ENCODE measurements around the gene SMPD4.
A peak's percentile ranks its signal among the peaks of the same experiment; 100 is the strongest.
"Not testable (repeated sequence)": the region's sequence is repeated elsewhere in the genome, so short reads cannot be mapped to it uniquely, and the experiment has no call there.

Gene SMPD4, protein sequence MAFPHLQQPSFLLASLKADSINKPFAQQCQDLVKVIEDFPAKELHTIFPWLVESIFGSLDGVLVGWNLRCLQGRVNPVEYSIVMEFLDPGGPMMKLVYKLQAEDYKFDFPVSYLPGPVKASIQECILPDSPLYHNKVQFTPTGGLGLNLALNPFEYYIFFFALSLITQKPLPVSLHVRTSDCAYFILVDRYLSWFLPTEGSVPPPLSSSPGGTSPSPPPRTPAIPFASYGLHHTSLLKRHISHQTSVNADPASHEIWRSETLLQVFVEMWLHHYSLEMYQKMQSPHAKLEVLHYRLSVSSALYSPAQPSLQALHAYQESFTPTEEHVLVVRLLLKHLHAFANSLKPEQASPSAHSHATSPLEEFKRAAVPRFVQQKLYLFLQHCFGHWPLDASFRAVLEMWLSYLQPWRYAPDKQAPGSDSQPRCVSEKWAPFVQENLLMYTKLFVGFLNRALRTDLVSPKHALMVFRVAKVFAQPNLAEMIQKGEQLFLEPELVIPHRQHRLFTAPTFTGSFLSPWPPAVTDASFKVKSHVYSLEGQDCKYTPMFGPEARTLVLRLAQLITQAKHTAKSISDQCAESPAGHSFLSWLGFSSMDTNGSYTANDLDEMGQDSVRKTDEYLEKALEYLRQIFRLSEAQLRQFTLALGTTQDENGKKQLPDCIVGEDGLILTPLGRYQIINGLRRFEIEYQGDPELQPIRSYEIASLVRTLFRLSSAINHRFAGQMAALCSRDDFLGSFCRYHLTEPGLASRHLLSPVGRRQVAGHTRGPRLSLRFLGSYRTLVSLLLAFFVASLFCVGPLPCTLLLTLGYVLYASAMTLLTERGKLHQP

GRCh38 chr2:130181325-130181879, at the start of gene SMPD4:
TSS of gene SMPD4 (minus strand) at chr2:130181602. CDS start at chr2:130176592, 5,010 bp downstream.
- Histone ChIP-seq H3K9me3 (ENCODE audit: control insufficient read depth, insufficient read depth, low read length) (no peaks in the 10 kb centered on the region), H3K36me3 (ENCODE audit: insufficient read depth, low read length) (no peaks in the 10 kb centered on the region), H3K4me1 (ENCODE audit: insufficient read depth, low read length) (no peaks in the 10 kb centered on the region), H3K9ac (ENCODE audit: low read depth, low read length) (peak within 1 kb of the TSS; percentile 93)

GRCh38 chr2:130230907-130231306, 49.5 kb upstream of the SMPD4 start:
- not testable (repeated sequence) for H3K9me3 ChIP-seq (ENCODE audit: control insufficient read depth, insufficient read depth, low read length); H3K9ac ChIP-seq (ENCODE audit: low read depth, low read length); H3K36me3 ChIP-seq (ENCODE audit: insufficient read depth, low read length); H3K4me1 ChIP-seq (ENCODE audit: insufficient read depth, low read length)

DNA sequence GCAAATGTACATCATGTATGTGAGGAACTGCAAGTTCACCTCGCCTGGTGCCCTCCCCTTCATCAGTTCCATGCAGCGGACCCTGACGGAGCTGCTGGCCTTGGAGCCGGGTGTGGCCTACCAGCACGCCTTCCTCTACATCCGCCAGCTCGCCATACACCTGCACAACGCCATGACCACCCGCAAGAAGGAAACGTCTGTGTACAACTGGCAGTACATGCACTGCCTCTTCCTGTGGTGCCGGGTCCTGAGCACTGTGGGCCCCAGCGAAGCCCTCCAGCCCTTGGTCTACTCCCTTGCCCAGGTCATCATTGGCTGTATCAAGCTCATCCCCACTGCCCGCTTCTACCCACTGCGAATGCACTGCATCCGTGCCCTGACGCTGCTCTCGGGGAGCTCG, 49.0 kb upstream of the SMPD4 start:
- not testable (repeated sequence) for H3K36me3 ChIP-seq (ENCODE audit: insufficient read depth, low read length); H3K4me1 ChIP-seq (ENCODE audit: insufficient read depth, low read length); H3K9me3 ChIP-seq (ENCODE audit: control insufficient read depth, insufficient read depth, low read length); H3K9ac ChIP-seq (ENCODE audit: low read depth, low read length)

- not testable (repeated sequence) for H3K4me1 ChIP-seq (ENCODE audit: insufficient read depth, low read length); H3K36me3 ChIP-seq (ENCODE audit: insufficient read depth, low read length); H3K9me3 ChIP-seq (ENCODE audit: control insufficient read depth, insufficient read depth, low read length); H3K9ac ChIP-seq (ENCODE audit: low read depth, low read length)
Measured at GRCh38 chr2:130229161-130229510, 47.7 kb upstream of the SMPD4 start.

DNA sequence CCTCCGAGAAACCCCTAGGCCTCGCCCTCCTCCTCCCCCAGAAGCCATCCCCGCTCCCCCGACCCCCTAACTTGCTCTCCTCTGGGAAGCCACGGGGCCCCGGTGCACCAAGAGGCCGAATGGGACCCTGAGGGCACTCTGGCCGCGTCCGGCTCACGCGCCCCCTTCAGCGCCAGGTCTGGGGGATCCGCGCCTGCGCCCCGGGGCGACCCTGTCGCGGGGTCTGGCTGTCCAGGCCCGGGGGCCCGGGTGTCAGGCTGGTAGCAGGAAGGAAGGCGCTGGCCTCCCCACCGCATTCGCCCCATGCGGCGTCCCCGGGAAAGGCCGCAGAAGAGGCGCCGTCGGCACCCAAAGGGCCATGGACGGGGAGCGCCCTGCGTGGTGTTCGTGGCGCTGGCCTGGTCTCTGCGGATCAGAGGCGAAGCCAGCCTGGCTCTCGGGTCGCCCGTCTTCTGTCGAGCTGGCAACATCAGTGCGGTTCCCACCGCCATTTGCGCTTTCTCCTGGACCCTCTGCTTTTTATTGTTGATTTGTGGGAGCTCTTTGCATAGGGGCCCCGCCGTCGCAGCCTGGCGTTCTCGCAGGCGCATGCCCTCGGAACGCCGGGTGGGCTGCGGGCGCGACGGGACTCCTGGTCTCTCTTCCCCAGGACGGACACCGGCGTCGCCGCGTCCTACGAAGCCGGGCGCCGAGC, 47.2 kb upstream of the SMPD4 start:
- not testable (repeated sequence) for H3K9ac ChIP-seq (ENCODE audit: low read depth, low read length); H3K9me3 ChIP-seq (ENCODE audit: control insufficient read depth, insufficient read depth, low read length); H3K4me1 ChIP-seq (ENCODE audit: insufficient read depth, low read length); H3K36me3 ChIP-seq (ENCODE audit: insufficient read depth, low read length)

GRCh38 chr2:130228005-130228404, 46.6 kb upstream of the SMPD4 start:
- H3K36me3 ChIP-seq (ENCODE audit: insufficient read depth, low read length); H3K9ac ChIP-seq (ENCODE audit: low read depth, low read length); H3K9me3 ChIP-seq (ENCODE audit: control insufficient read depth, insufficient read depth, low read length); H3K4me1 ChIP-seq (ENCODE audit: insufficient read depth, low read length): not testable (repeated sequence)

DNA sequence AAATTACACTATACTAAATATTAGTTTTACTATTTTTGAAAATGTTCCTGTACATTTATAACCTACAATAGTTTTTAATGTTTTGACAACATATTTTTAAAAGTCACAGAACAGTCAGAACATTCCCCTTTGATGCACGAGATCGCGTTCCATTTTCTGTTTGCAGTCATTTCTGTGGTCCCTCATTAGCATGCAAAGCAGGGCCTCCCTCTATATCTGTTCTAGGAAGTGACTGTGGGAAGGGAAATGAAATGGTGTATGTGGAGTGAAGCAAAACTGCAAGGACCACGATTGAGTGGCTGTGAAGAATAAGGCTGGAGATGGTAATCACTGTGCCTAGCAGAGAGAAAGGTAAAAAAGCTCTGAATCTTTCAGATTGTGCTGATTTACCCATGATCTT, 41.1 kb upstream of the SMPD4 start:
- not testable (repeated sequence) for H3K9me3 ChIP-seq (ENCODE audit: control insufficient read depth, insufficient read depth, low read length); H3K36me3 ChIP-seq (ENCODE audit: insufficient read depth, low read length); H3K9ac ChIP-seq (ENCODE audit: low read depth, low read length); H3K4me1 ChIP-seq (ENCODE audit: insufficient read depth, low read length)

- not testable (repeated sequence) for H3K9ac ChIP-seq (ENCODE audit: low read depth, low read length); H3K36me3 ChIP-seq (ENCODE audit: insufficient read depth, low read length); H3K4me1 ChIP-seq (ENCODE audit: insufficient read depth, low read length); H3K9me3 ChIP-seq (ENCODE audit: control insufficient read depth, insufficient read depth, low read length)
Measured at GRCh38 chr2:130220505-130220904, 39.1 kb upstream of the SMPD4 start.

DNA sequence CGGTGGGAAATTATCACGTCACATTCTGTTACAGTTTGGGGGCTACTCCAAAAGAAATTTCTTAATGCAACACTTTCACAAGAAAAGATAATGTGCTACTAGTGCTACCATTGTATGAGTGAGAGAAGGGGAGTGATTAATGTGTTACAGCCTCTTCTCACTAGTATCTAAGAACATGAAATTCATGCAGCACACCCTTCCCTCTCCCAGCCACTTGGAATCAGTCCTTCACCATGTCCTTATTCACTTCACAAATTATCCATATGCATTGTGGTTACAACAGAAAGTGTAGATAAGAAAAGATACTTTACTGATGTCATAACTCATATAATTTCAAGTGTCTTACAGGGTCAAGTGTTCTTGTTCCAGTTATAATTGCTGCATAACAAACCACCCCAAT, 37.7 kb upstream of the SMPD4 start:
- H3K4me1 ChIP-seq (ENCODE audit: insufficient read depth, low read length); H3K36me3 ChIP-seq (ENCODE audit: insufficient read depth, low read length); H3K9ac ChIP-seq (ENCODE audit: low read depth, low read length); H3K9me3 ChIP-seq (ENCODE audit: control insufficient read depth, insufficient read depth, low read length): not testable (repeated sequence)

DNA sequence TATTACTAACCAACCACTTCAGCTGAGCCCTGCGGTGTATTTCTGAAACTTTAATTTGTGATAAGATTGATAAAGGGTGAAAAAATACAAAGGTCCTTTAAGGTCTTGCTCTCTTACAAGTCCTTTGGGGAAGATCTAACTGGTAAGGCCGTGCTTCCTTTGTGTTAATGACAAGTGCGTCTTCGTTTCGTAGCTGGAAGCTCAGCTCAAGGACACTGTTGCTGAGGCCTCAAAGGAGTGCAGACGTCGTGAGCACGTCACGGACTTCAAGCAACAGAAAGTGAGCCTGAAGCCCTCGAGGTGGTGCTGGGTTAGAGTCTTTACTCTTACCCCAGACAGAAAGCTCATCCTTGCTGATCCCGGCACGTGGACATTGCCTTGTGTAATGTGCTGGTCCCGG, 25.6 kb upstream of the SMPD4 start:
- H3K4me1 ChIP-seq (ENCODE audit: insufficient read depth, low read length); H3K9ac ChIP-seq (ENCODE audit: low read depth, low read length); H3K36me3 ChIP-seq (ENCODE audit: insufficient read depth, low read length); H3K9me3 ChIP-seq (ENCODE audit: control insufficient read depth, insufficient read depth, low read length): not testable (repeated sequence)

DNA sequence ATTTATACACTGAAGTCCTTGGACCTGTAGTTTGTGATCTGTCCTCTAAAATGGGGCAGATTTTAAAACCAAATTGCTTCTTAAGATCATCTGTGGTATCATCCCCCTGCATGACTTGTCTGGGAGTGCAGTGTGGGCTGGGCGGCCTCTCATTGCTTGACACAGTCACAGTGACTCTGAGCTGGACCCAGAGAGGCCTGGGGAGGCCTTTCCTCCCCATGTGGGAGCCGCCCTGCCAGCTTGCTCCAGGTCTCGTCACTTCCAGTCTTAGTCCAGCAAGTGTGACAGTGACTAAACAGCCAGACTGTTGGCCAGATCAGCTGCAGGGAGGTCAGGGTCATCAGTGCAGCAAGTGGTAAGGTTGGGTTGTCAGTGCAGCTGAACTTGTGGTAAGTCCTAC, 21.7 kb upstream of the SMPD4 start:
- H3K4me1 ChIP-seq (ENCODE audit: insufficient read depth, low read length); H3K36me3 ChIP-seq (ENCODE audit: insufficient read depth, low read length); H3K9ac ChIP-seq (ENCODE audit: low read depth, low read length); H3K9me3 ChIP-seq (ENCODE audit: control insufficient read depth, insufficient read depth, low read length): not testable (repeated sequence)

GRCh38 chr2:130202518-130202917, 21.1 kb upstream of the SMPD4 start:
- not testable (repeated sequence) for H3K9me3 ChIP-seq (ENCODE audit: control insufficient read depth, insufficient read depth, low read length); H3K36me3 ChIP-seq (ENCODE audit: insufficient read depth, low read length); H3K4me1 ChIP-seq (ENCODE audit: insufficient read depth, low read length); H3K9ac ChIP-seq (ENCODE audit: low read depth, low read length)

DNA sequence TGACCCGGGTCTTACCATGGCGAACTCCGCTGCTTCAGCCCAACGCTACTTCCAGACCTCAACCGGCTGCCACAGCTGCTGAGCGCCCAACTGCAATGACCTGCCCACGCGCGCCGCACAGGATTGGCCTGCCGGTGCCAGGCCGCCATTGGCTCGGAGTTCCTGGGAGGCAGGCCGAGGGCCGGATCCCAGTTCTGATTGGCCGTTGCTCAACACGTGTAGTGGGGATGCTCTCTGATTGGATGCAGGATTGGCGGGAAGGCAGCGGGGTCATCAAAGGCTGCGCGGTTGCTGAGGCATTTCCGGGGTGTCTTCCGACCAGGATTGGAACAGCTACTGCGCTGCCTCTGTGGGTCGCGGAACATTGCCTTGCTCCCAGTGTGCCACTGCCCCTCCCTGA, 16.9 kb upstream of the SMPD4 start, which contains the start of gene TUBA3E:
TUBA3E (minus strand) TSS at position 97 of the 400 bp plus-strand sequence; CDS start at position 18, 79 bp downstream.
- H3K4me1 ChIP-seq (ENCODE audit: insufficient read depth, low read length) = no peaks in the 10 kb centered on the region
- no peaks in the 10 kb centered on the region for H3K9me3 ChIP-seq (ENCODE audit: control insufficient read depth, insufficient read depth, low read length)
- H3K36me3 ChIP-seq (ENCODE audit: insufficient read depth, low read length) = no peaks in the 10 kb centered on the region
- H3K9ac ChIP-seq (ENCODE audit: low read depth, low read length) = no peak within 1 kb of the TSS

GRCh38 chr2:130196052-130196451, 14.7 kb upstream of the SMPD4 start:
- not testable (repeated sequence) for H3K4me1 ChIP-seq (ENCODE audit: insufficient read depth, low read length); H3K36me3 ChIP-seq (ENCODE audit: insufficient read depth, low read length); H3K9me3 ChIP-seq (ENCODE audit: control insufficient read depth, insufficient read depth, low read length); H3K9ac ChIP-seq (ENCODE audit: low read depth, low read length)

All from ES-I3 (cell line).